Measurements from ENCODE around the gene C16orf74. TPM values are rescaled to one million over a fixed set of nuclear protein-coding genes. Genes with fewer than 3 reads are reported as not detected.

C16orf74 gene
- total and polyA plus RNA-seq, 12 donors: 0.16 to 3.2 (median 0.46) TPM; not detected in 1

DNA sequence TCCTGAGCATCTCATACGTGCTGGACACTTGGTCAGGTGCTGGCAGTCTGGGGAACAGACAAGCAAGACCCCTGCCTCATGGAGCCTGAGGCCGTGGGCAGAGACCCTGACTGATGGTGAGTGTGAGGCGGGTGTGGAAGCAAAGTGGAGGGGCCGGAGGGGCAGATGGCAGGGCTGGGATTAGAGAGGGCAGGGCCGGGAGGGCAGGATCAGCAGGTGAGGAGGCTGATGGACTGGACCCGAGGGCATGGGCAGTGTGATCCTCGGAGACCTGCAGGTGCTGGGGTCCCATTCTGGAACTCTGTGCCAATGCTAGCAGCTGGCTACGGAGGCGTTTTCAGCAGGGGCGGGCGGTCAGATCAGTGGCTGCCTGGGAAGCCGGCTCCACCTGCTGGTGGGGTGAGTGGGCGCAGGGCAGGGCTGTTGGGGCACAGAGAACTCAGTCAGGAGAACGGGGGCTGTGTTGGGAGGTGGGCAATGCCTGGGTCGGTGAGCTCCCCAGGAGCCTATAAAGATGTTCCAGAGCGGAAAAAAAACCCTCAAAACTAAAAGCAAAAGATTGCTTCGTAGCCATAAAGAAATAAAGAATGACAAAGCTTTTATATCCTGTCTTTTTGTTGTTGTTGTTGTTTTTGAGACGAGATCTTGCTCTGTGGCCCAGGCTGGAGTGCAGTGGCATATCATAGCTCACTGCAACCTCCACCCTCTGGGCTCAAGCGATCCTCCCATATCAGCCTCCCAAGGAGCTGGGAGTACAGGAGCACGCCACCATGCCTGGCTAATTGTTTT, 8.9 kb upstream of the C16orf74 start:
- WGBS, 4 donors: 56 to 58% (median 56%) methylated on average over 16 to 20 of the region's 20 CpGs

DNA sequence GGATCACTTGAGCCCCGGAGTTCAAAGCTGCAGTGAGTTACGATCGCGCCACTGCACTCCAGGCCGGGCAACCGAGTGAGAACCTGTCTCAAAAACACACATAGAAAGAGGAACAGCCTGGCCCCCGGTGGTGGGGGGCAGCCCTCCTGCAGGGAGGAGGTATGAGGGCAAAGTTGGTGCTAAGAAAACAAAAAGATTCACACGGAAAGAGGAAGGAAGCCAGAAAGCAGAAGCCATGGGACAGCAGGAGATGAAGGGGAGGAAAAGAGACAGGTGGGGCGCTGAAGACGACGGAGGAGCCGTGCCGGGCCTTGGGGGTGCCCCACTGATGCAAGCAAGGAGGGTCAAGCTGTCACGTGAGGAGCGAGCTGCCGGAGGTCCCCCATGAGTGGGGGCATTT, 8.2 kb upstream of the C16orf74 start:
- Histone ChIP-seq H3K27me3 (peaks cover 6% of the 10 kb centered on the region), H3K27ac (no peak overlapping the region), H3K36me3 (replicated peaks in 1 of 2) (no peaks in the 10 kb centered on the region), H3K9me3 (replicated peaks in 1 of 3) (no peaks in the 10 kb centered on the region), H3K4me3 (no peak overlapping the region), H3K4me1 (replicated peaks in 1 of 2) (no peaks in the 10 kb centered on the region)
- WGBS, 4 donors: 30 to 50% (median 35%) methylated on average over 16 of the region's 16 CpGs
- TF ChIP-seq, protein P1, sequence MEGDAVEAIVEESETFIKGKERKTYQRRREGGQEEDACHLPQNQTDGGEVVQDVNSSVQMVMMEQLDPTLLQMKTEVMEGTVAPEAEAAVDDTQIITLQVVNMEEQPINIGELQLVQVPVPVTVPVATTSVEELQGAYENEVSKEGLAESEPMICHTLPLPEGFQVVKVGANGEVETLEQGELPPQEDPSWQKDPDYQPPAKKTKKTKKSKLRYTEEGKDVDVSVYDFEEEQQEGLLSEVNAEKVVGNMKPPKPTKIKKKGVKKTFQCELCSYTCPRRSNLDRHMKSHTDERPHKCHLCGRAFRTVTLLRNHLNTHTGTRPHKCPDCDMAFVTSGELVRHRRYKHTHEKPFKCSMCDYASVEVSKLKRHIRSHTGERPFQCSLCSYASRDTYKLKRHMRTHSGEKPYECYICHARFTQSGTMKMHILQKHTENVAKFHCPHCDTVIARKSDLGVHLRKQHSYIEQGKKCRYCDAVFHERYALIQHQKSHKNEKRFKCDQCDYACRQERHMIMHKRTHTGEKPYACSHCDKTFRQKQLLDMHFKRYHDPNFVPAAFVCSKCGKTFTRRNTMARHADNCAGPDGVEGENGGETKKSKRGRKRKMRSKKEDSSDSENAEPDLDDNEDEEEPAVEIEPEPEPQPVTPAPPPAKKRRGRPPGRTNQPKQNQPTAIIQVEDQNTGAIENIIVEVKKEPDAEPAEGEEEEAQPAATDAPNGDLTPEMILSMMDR (IDR thresholded peaks at IDR 0.05): no peak
- no peak for TF ChIP-seq POLR2A (IDR thresholded peaks at IDR 0.05)
- DNase-seq: no peak
- intact Hi-C loops (cut with DNase I): no loop called here

More for the DNA sequence above, 8.9 kb upstream of the C16orf74 start:
- intact Hi-C loops (cut with DNase I): no loop called here
- H3K36me3 ChIP-seq (replicated peaks in 1 of 2): no peaks in the 10 kb centered on the region
- no peak overlapping the region for H3K27ac ChIP-seq
- H3K27me3 ChIP-seq: peaks cover 6% of the 10 kb centered on the region
- no peak overlapping the region for H3K4me3 ChIP-seq
- peak in 1 of 7 donors; percentile 28 for DNase-seq
- TF ChIP-seq POLR2A (IDR thresholded peaks at IDR 0.05): no peak
- TF ChIP-seq, protein P1 (IDR thresholded peaks at IDR 0.05): peak in 3 of 6 experiments; percentile 9 to 34 (median 13)
- H3K9me3 ChIP-seq (replicated peaks in 1 of 3): no peaks in the 10 kb centered on the region
- no peaks in the 10 kb centered on the region for H3K4me1 ChIP-seq (replicated peaks in 1 of 2)

DNA sequence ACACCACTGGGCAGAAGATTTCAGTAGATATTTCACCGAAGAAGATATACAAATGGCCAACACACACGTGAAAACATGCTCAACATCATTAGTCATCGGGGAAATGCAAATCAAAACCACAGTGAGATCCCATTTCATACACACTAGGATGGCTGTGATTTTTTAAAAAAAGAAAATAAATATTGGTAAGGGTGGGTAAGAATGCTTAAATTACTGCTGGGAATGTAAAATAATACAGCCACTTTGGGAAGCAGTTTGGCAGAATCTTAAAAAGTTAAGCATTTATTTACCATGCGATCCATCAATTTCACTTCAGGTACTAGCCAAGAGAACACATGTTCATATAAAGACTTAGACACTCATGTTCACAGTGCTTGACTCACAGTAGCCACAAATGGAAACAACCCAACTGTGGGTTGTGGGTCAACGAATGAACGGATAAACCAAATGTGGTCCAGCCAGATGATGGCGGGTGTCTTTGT, 6.5 kb upstream of the C16orf74 start:
- intact Hi-C loops (cut with DNase I): no loop called here
- WGBS, 4 donors: 71 to 79% (median 77%) methylated on average over 7 of the region's 7 CpGs
- H3K9me3 ChIP-seq (replicated peaks in 1 of 3): no peaks in the 10 kb centered on the region

More for the DNA sequence above, 6.5 kb upstream of the C16orf74 start:
- Histone ChIP-seq H3K27me3 (no peaks in the 10 kb centered on the region), H3K36me3 (replicated peaks in 1 of 2) (no peaks in the 10 kb centered on the region), H3K4me3 (no peak overlapping the region), H3K27ac (no peak overlapping the region), H3K4me1 (replicated peaks in 1 of 2) (no peaks in the 10 kb centered on the region)
- TF ChIP-seq POLR2A (IDR thresholded peaks at IDR 0.05): no peak
- TF ChIP-seq, protein P1 (IDR thresholded peaks at IDR 0.05): no peak
- no peak for DNase-seq
